Dermis blood vessel endothelial cell (primary cell): Measurements from ENCODE around the gene LMF2. TPM values are rescaled to one million over a fixed set of nuclear protein-coding genes. Genes with fewer than 3 reads are reported as not detected.

Experiments used
- DNase-seq: peaks from one replicate; pipeline ENCODE4 v3.0.0; 2010
- total RNA-seq: library from RNA; depleted of rRNA; stranded (reverse); fragments of >200 nt; gene quantifications from 2 replicates; pipeline ENCODE4 v1.2.3, GENCODE V29; 2014

Gene LMF2
- total RNA-seq, 1 donor from 2014 or later, result 43.7 TPM

DNA sequence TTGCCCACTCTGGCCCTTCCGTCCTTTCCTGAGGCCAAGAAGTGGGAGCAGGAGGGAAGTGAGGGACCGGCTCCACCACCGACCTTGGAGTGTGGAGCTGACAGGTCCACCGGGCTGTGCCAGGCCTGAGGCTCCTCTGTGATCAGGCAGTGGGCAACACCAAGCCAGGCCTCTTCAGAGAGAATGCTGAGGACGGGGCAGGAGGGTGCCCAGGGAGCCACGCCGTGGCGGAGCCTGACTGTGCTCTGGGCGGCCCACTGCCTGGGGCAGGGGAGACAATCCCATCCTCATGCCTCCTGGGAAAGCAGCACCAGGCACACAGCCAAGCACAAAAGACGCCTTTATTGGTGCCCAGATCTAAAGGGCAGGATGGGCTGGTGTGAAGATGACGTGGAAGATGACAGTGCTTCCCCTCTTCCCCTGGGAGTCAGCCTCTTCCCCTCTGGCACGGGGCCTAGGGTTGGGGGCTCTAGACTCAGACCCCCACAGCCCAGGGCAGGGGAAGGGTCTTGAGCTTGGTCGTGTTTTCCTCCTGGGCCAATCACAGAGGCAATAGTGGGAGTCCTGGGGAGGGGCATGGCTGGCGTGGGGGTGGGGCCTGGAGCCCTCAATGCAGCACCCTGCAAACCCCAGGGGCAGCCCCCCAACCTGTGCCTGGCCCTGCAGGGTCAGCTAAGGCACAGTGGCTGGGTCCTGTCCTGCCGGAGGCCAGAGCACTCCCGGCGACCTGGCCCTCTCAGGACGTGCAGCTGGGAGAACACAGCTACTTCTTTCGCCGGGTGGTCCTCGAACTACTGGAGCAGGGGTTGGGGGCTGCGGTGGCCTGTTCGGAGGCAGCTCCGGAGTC, 4.7 kb downstream of the LMF2 start:
- DNase-seq, result no peak

DNA sequence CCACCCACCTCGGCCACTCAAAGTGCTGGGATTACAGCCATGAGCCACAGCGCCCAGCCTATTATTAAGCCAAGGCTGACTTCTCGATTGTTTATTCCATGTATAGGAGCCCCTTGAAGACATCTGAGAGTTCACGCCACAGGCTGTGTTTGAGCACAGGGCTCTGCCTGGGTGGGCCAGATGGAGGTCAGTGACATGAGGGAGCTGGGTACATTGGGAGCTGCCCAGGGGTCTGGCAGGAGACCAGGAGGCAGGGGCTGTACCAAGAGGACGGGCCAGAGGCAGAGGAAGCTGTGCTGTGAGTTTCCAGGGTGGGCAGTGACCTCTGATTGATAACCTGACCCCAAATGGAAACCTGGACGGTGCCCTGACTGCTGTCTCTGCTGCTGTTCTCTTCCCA, 5.4 kb downstream of the LMF2 start:
- no peak for DNase-seq

- no peak for DNase-seq
Observed at GRCh38 chr22:50500452-50500851, 7.0 kb downstream of the LMF2 start.

DNA sequence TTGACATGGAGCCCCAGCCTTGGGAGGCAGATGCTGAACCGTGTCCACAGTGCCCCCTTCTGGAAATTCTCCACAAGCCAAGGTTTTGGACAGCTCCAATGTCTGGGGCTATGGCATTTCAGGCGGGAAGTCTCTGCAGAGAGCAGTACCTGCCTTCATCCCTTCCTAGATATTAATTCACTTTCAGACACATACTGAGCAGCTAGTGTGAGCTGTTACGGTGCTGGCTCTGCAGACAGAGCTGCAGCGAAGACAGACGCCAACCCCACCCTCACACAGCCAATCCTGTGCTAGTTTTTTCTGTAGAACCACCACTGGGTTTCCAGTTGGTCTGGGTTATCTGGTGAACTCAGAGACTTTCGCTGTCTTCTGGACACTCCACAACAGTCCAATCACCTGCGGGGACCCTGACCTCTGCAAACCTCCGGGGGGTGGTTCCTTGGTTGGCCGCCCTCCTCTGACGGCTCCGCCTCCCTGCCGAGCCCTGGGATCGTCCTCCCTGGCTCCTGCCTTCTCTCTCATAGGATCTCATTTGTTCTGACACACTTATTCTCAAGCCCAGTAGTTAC, 9.1 kb downstream of the LMF2 start:
- peak; percentile 83 for DNase-seq

GRCh38 chr22:50497093-50497492, 10.4 kb downstream of the LMF2 start:
- DNase-seq, result no peak

DNA sequence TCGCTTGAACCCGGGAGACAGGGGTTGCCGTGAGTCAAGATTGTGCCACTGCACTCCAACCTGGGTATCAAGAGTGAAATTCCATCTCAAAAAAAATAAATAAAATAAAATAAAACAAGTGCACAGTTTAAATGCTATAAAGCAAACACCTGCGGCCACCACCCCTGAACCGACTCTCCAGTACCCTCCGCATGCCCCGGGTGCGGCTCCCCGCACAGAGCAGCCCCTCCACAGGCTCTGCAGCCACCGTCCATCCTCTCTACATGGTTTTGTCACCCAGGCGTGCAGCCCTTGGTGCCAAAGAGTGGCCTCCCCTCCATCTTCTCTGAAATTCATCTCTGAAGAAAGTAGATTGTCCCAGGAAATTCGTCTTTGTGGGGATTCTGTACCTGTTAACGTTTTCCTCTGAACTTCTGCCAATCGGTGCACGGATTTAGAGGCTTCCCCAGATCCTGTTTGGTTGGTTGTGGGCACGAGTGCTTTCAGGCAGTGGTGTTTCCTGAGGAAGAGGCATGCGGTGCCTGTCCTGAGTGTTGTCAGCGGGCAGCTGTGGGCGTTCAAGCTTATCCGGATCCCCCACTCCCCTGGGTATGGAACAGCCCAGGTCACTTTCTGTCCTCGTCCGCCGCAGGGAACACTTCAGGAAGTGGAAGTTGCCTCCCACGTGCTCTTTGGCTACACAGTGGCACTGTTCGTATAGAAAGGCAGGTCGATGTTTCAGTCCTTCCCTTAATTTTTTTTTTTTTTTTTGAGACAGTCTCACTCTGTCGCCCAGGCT, 16.8 kb downstream of the LMF2 start:
- DNase-seq, result peak; percentile 23

DNA sequence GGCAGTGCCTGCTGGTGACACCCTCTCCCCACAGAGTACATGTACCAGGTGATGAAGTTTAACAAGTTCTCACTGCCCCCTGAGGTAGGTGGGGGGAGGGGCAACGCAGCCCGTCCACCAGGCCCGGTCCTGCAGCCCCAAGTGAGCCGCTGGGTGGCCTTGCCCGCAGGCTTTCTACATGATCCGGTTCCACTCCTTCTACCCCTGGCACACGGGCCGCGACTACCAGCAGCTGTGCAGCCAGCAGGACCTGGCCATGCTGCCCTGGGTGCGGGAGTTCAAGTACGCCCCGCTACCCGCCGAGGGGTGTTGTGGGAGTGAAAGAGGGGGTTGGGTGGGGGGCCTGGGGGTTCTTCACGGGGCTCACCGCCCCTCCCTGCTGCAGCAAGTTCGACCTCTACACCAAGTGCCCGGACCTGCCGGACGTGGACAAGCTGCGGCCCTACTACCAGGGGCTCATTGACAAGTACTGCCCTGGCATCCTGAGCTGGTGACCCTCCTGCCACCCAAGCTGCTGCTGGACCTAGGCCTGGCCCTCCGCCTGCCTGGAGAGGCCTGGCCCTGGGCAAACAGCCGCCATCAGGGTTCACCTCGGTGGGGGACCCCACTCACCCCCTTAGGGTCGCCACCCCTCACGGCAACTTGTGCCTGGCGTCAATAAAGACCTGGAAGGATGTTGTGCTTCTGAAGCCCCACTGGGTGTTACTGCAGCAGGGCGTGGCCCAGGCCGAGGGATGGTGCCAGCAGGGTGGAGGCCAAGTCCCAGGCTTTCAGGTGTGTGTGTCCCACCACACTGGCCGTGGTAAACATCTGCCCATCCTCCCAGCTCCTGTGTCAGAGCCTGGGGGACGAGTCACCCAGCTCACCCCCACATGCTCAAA, 17.9 kb downstream of the LMF2 start:
- DNase-seq, result no peak

DNA sequence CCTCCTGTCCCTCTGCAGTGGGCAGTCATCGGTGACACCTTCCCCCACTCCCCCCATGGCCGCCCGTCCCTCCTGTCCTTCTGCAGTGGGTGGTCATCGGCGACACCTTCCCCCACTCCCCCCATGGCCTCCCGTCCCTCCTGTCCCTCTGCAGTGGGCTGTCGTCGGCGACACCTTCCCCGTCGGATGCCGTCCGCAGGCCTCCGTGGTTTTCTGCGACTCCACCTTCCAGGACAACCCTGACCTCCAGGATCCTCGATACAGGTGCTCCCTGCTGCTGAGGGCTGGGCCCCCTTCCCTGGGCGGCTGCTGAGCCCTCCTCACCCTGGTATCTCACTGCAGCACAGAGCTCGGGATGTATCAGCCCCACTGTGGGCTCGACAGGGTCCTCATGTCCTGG, 18.6 kb downstream of the LMF2 start:
- DNase-seq, result no peak

DNA sequence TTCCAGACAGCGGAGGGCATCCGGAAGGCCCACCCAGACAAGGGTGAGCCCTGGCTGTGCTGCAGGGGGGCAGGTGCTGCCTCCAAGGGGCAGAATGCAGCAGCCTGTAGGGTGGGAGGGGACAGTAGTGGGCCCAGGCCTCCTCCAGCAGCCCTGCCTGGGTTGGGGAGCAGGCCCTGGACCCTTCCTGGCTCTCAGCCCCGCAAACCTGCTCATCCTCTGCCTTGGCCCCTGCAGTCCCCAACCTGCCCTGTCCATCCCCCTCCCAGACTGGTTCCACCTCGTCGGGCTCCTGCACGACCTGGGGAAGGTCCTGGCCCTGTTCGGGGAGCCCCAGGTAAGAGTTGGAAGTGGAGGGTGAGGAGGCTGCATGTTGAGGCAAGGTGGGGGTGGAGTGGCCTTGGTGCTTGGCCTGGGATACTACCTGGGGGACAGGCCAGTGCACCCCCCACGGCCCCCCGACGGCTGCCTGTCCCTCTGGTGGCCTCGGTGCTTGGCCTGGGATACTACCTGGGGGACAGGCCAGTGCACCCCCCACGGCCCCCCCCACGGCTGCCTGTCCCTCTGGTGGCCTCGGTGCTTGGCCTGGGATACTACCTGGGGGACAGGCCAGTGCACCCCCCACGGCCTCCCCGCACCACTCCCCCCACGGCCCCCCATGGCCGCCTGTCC, 19.4 kb downstream of the LMF2 start:
- no peak for DNase-seq

DNA sequence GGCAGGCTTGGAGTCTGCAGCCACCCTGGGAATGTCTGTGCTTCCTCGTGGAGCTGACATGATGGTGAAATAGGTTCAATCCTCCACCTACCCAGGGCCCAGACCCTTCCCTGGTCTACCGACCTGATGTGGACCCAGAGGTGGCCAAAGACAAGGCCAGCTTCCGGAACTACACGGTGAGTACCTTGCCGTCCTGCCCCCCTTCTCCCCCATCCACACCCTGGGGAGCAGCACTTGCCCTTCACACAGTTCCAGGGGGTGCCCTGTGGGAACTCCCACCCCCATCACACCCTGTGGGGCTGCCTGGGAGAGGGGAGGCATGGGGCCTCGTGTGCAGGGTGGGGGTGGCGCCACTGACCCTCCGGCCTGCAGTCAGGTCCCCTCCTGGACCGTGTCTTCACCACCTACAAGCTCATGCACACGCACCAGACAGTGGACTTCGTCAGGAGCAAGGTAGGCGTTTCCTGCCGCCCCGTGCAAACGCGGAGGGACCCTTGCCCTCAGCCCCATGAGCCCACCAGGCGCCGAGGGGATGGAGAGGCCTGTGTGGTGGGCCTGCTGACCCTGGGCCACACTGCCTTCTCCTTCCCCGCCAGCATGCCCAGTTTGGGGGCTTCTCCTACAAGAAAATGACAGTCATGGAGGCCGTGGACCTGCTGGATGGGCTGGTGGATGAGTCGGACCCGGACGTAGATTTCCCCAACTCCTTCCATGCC, 20.1 kb downstream of the LMF2 start:
- DNase-seq, result no peak

DNA sequence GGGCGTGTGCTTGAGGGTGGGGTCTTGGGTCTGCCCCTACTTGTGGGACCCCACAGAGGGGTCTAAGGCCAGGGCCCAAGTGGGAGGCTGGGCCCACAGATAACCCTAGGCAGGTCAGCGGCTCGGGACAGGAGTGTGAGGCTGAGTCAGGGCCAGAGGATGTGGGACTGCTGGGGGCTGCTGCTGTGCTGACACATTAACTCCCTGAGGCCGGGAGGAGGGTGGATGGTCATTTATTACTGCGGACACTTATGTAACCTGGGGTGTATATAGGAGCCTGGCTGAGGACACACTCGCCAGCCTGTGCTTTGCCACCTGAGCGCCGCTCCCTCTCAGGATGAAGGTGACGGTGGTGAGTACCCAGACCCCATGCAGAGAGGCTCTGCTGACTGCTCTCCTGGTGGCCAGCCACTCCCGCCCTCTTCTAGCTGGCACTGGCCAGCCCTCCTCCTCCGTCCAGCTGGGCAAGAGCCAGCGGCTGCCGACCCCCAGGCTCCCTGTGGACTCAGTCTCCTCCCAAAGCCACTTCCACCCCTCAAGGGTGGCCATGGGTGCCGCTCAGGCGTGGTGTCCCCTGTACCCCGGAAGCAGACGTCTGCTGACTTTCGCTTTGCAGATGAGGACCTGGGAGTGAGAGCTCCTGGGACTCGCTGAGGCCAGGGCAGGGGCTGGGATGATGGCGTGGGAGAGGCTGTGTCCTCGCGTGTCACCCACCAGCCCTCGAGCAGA, 20.8 kb downstream of the LMF2 start, which contains the start of gene MIOX:
Gene MIOX, plus strand, starts transcription at position 299 of the 729 bp plus-strand sequence. Its CDS starts 39 bp downstream, at position 338.
- no peak for DNase-seq

- no peak for DNase-seq
Observed at GRCh38 chr22:50485221-50486131, 22.0 kb downstream of the LMF2 start.

- no peak for DNase-seq
Observed at GRCh38 chr22:50483977-50484853, 23.3 kb downstream of the LMF2 start.

DNA sequence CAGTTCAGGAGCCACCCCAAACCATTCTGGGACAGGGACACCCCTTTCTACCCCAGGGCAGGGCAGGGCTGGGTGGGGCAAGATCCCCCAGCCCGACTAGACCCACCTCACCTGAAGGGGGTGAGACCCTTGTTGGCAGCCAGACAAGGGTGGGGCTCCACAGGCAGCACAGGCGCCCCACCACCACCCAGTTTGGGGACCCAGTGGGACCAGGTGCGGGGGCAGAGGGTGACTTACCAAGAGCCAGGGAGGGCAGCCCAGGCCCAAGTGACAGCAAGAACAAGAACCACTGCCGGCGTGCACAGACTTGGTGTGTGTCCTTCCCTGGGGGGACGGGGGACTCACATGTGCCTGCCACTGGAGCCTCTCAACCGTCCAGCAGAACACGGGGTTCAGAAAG, 23.9 kb downstream of the LMF2 start:
- no peak for DNase-seq

DNA sequence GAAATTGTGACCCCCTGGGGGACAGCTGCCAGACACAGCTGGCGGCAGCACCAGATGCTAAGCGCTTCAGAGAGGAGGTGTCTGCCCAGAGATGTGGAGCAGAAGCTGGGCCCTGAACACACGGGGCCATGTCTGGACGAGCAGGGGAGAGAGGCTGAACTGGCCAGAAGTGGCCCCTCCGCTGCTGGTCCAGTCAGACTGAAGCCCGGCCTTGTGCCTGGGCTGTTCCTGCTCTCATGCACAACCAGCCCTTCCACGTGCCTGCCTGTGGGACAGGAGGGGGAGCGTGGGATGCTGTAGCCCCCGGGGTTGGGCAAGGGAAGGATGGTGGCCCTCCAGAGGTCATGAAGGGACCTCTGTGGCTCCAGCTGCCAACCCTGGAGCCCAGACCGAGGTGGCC, 24.4 kb downstream of the LMF2 start:
- no peak for DNase-seq

DNA sequence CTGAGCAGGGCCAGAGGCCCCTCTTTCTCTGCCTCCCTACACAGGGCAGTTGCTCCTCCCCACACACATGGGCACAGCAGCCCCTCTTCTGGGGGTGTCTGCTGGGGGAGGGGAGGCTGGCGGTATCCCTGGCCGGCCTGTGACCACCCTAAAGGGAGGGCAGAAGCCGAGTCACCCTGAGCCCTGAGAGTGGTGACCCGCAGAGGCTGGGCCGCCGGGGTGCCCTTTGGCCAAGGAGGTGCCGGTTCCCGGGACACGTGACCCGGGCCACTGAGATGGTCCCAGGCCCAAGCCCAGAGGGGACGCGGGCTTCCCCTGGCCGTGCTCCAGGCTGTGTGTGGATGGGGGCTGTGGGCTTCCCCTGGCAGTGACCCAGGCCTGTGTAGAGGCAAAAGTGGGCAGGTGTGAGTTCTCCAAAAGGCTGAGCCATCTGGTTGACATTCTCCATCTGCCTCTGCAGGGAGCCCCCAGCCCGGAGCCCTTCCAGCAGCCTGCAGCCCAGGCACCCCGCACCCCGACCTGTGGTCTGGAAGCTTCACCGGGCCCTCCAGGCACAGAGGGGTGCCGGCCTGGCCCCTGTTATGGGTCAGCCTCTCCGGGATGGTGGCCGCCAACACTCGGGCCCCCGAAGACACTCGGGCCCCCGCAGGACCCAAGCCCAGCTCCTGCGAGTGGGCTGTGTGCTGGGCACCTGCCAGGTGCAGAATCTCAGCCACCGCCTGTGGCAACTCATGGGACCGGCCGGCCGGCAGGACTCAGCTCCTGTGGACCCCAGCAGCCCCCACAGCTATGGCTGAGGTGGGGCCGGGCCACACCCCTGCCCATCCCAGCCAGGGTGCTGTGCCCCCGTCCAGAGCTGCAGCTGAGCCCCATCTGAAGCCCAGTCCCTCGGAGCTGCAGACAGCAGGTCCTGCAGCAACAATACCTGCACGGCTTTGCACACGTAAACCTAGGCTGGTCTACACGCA, 25.1 kb downstream of the LMF2 start:
- no peak for DNase-seq
